Cardiac muscle cell (in vitro differentiated cells and primary cell): ENCODE measurements around the gene PHLDA3. TPM values are rescaled to one million over a fixed set of nuclear protein-coding genes. Genes with fewer than 3 reads are reported as not detected.

Experiments used
- DNase-seq, 2 donors: peaks; one replicate each; pipeline versions ENCODE4 v3.0.0 to v3.0.0-alpha.2; 2010 to 2017; ENCODE audit warnings: low read depth in 1 of 2, low spot score in 1 of 2
- H3K27ac ChIP-seq: fragments of 200-600 bp; sonication (generic); 2 replicates; pipeline ENCODE4 v1.5.1; 2016
- H3K27me3 ChIP-seq: fragments of 200-600 bp; sonication (generic); 2 replicates; pipeline ENCODE4 v1.6.0; 2016; ENCODE audit warnings: control low read depth
- H3K36me3 ChIP-seq: fragments of 200-600 bp; sonication (generic); 2 replicates; pipeline ENCODE4 v1.5.1; 2016; ENCODE audit warnings: control low read depth
- H3K4me1 ChIP-seq: fragments of 200-600 bp; sonication (generic); 2 replicates; pipeline ENCODE4 v1.8.1; 2017; ENCODE audit warnings: low read depth, mild to moderate bottlenecking, mixed run types
- H3K4me3 ChIP-seq: fragments of 200-600 bp; sonication (generic); 2 replicates; pipeline ENCODE4 v1.5.1; 2016; ENCODE audit warnings: mild to moderate bottlenecking
- H3K9me3 ChIP-seq: fragments of 200-600 bp; sonication (generic); 2 replicates; pipeline ENCODE4 v1.5.1; 2017; ENCODE audit warnings: low read depth, mild to moderate bottlenecking, control low read depth
- CTCF ChIP-seq: IDR thresholded peaks from 2 replicates; pipeline ENCODE4 v1.5.1; 2012; ENCODE audit warnings: low read depth, mild to moderate bottlenecking, low read length
- polyA plus RNA-seq: library from polyadenylated mRNA; unstranded; fragments of >200 nt; fragmentation: Nextera tagmentation; extraction: Ambion mirVana; gene quantifications from 2 replicates; pipeline ENCODE4 v1.2.1, GENCODE V29; 2016
- total RNA-seq: library from RNA; depleted of rRNA; stranded (reverse); fragments of >200 nt; gene quantifications from 2 replicates; pipeline ENCODE4 v1.2.3, GENCODE V29; 2016

PHLDA3 gene
- total and polyA plus RNA-seq, 2 experiments from 2014 or later = 54.4 to 69.1 TPM

GRCh38 chr1:201488830-201489589 is 20.0 kb upstream of the PHLDA3 start:
- H3K27ac ChIP-seq = peak overlapping the region; percentile 100
- no peak for TF ChIP-seq CTCF

DNA sequence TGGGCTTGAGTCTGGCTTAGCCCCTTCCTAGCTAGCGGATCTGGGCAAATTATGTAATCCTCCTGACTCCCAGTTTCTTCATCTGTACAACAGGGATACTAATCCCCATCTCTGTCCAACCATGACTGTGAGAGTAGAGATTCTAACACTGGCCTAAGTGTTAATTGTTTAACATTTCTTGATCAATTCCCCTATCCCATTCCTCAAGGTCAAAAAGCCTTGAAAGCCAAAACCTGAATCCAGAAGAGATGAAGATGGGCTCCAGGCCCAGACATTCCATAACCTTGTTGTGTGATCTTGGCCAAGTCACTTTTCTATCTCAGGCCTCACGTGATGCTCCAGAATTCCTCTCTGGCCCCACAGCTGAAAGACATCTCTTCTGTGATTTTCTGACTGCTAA is 18.8 kb upstream of the PHLDA3 start:
- Histone ChIP-seq H3K4me3 (no peak overlapping the region), H3K9me3 (no peaks in the 10 kb centered on the region), H3K36me3 (no peaks in the 10 kb centered on the region), H3K4me1 (peaks cover 43% of the 10 kb centered on the region), H3K27ac (peak overlapping the region; percentile 100), H3K27me3 (no peaks in the 10 kb centered on the region)
- no peak for DNase-seq
- TF ChIP-seq CTCF = no peak

More at GRCh38 chr1:201488830-201489589, 20.0 kb upstream of the PHLDA3 start:
- DNase-seq = peak in 1 of 2 donors; percentile 93
- Histone ChIP-seq H3K9me3 (no peaks in the 10 kb centered on the region), H3K4me1 (peaks cover 55% of the 10 kb centered on the region), H3K36me3 (no peaks in the 10 kb centered on the region), H3K27me3 (no peaks in the 10 kb centered on the region), H3K4me3 (no peak overlapping the region)

- no peak for TF ChIP-seq CTCF
- no peak overlapping the region for H3K4me3 ChIP-seq
- no peaks in the 10 kb centered on the region for H3K36me3 ChIP-seq
Observed at GRCh38 chr1:201486187-201486586, 17.2 kb upstream of the PHLDA3 start.

DNA sequence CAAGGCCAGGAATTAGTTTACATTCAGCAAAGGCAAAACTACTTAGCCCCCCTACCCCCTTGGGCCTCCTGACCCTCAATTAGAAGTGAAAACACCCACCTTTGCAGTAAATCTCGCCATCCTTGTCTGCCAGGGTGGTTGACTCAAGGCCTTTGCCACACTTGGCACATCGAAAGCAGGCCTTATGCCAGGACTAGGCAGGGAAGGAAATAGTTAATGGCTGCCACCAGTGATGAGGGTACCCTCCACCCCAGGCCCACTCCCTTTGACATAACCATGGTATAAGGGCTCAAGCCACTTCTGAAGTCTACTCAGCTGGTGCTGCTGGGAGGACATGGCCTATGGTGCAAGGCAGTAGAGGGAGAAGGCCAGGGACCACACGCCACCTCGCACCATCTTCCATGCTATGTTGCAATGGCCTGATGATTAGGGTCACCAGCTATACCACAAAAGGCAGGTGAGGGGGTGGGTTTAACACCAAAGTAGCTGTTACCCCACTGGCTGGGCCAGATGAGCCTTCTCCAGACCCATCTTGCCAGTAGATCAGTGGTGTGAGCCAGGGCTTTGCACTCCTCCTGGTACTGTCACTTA is 16.3 kb upstream of the PHLDA3 start:
- no peak for TF ChIP-seq CTCF

More at GRCh38 chr1:201486187-201486586, 17.2 kb upstream of the PHLDA3 start:
- no peaks in the 10 kb centered on the region for H3K9me3 ChIP-seq
- peak overlapping the region; percentile 100 for H3K27ac ChIP-seq
- DNase-seq = peak; percentile 90 to 93
- no peaks in the 10 kb centered on the region for H3K27me3 ChIP-seq
- H3K4me1 ChIP-seq = peaks cover 29% of the 10 kb centered on the region

DNA sequence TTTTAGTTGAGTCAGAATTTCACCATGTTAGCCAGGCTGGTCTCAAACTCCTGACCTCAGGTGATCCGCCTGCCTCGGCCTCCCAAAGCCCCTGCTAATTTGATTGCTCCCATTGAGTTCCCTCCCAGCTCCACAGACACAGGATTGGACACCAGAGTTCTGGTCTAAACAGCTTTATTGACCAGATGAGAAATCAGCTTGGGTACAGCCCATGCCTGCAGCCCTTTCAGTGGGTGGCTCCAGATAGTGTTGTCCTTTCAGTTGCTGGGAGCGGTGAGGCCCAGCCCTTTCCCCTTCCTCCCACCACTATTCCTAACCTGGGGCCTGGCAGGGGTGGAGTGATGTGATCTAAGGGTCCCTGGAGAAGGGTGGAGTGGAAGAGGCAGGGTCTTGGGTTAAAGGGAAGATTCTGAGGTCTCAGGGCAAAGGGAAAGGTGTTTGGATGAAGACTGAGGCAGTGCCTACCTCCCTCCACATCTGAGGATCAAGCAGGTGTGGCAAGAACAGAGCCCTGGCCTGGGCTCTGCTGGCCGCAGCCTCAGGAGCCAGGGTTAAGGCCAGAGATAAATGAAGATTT is 14.5 kb upstream of the PHLDA3 start:
- H3K4me1 ChIP-seq = peaks cover 26% of the 10 kb centered on the region
- DNase-seq = no peak
- H3K27me3 ChIP-seq = no peaks in the 10 kb centered on the region
- no peak overlapping the region for H3K27ac ChIP-seq
- no peaks in the 10 kb centered on the region for H3K9me3 ChIP-seq
- no peak for TF ChIP-seq CTCF
- no peaks in the 10 kb centered on the region for H3K36me3 ChIP-seq
- H3K4me3 ChIP-seq = no peak overlapping the region

More for the DNA sequence above, 16.3 kb upstream of the PHLDA3 start:
- H3K9me3 ChIP-seq = no peaks in the 10 kb centered on the region
- no peaks in the 10 kb centered on the region for H3K36me3 ChIP-seq
- no peak for DNase-seq
- no peaks in the 10 kb centered on the region for H3K27me3 ChIP-seq
- H3K27ac ChIP-seq = peak overlapping the region; percentile 100
- H3K4me3 ChIP-seq = no peak overlapping the region
- H3K4me1 ChIP-seq = peaks cover 22% of the 10 kb centered on the region
